ES-I3 (cell line): Measurements from ENCODE around the gene ZNF646.
A peak's percentile ranks its signal among the peaks of the same experiment; 100 is the strongest.
"Not testable (repeated sequence)": the region's sequence is repeated elsewhere in the genome, so short reads cannot be mapped to it uniquely, and the experiment has no call there.

Experiments used
- H3K36me3 ChIP-seq: 2 replicates; pipeline ENCODE4 v1.6.1; 2013; ENCODE audit warnings: mild to moderate bottlenecking, low read length, control low read depth, moderate library complexity; ENCODE audit not compliant: insufficient read depth
- H3K4me1 ChIP-seq: 2 replicates; pipeline ENCODE4 v1.6.1; 2013; ENCODE audit warnings: mild to moderate bottlenecking, control low read depth, low read length; ENCODE audit not compliant: insufficient read depth
- H3K9ac ChIP-seq: 2 replicates; pipeline ENCODE4 v1.6.1; 2013; ENCODE audit warnings: low read depth, mild to moderate bottlenecking, low read length, moderate library complexity
- H3K9me3 ChIP-seq: 2 replicates; pipeline ENCODE4 v1.6.1; 2013; ENCODE audit warnings: mild to moderate bottlenecking, low read length, moderate library complexity; ENCODE audit not compliant: control insufficient read depth, insufficient read depth

Gene ZNF646

GRCh38 chr16:31099860-31100638 lies 25.8 kb downstream of the ZNF646 start:
- Histone ChIP-seq H3K4me1 (no peaks in the 10 kb centered on the region), H3K9me3 (no peaks in the 10 kb centered on the region), H3K9ac (no peak overlapping the region), H3K36me3 (no peaks in the 10 kb centered on the region)

- not testable (repeated sequence) for H3K36me3 ChIP-seq
Measured at GRCh38 chr16:31100876-31101641, 26.8 kb downstream of the ZNF646 start.

GRCh38 chr16:31105677-31106213 lies 31.5 kb downstream of the ZNF646 start:
- Histone ChIP-seq H3K9me3 (no peaks in the 10 kb centered on the region), H3K36me3 (no peaks in the 10 kb centered on the region; the same call in 1 of the 2 replicates), H3K4me1 (no peaks in the 10 kb centered on the region), H3K9ac (no peak overlapping the region; the same call in 1 of the 2 replicates)

More at GRCh38 chr16:31100876-31101641, 26.8 kb downstream of the ZNF646 start:
- not testable (repeated sequence) for H3K4me1 ChIP-seq, H3K9me3 ChIP-seq, H3K9ac ChIP-seq

GRCh38 chr16:31106509-31107464 lies 32.6 kb downstream of the ZNF646 start:
- Histone ChIP-seq H3K36me3 (no peaks in the 10 kb centered on the region; the same call in 1 of the 2 replicates), H3K9me3 (no peaks in the 10 kb centered on the region), H3K9ac (no peak overlapping the region), H3K4me1 (no peaks in the 10 kb centered on the region)

- Histone ChIP-seq H3K36me3 (no peaks in the 10 kb centered on the region; the same call in 1 of the 2 replicates), H3K4me1 (no peaks in the 10 kb centered on the region), H3K9ac (no peak overlapping the region), H3K9me3 (no peaks in the 10 kb centered on the region)
Measured at GRCh38 chr16:31107465-31107867, 33.2 kb downstream of the ZNF646 start.

- Histone ChIP-seq H3K9me3 (no peaks in the 10 kb centered on the region), H3K36me3 (no peaks in the 10 kb centered on the region; the same call in 1 of the 2 replicates), H3K9ac (peak within 1 kb of the TSS; percentile 71; the same call in 1 of the 2 replicates), H3K4me1 (no peaks in the 10 kb centered on the region)
Measured at GRCh38 chr16:31108035-31108793, 34.0 kb downstream of the ZNF646 start, which contains the start of gene BCKDK. Gene BCKDK, plus strand, starts transcription at chr16:31108386. Its CDS starts 838 bp downstream, at chr16:31109224.

GRCh38 chr16:31108794-31109558 lies 34.8 kb downstream of the ZNF646 start:
- Histone ChIP-seq H3K4me1 (no peaks in the 10 kb centered on the region), H3K9me3 (no peaks in the 10 kb centered on the region), H3K9ac (peak overlapping the region; percentile 71; the same call in 1 of the 2 replicates), H3K36me3 (no peaks in the 10 kb centered on the region; the same call in 1 of the 2 replicates)

GRCh38 chr16:31109622-31110021 lies 35.4 kb downstream of the ZNF646 start:
- H3K9me3 ChIP-seq, result no peaks in the 10 kb centered on the region
- H3K4me1 ChIP-seq, result no peaks in the 10 kb centered on the region
- H3K9ac ChIP-seq, result no peak overlapping the region

GRCh38 chr16:31110106-31111034 lies 36.1 kb downstream of the ZNF646 start:
- Histone ChIP-seq H3K9ac (no peak overlapping the region), H3K36me3 (no peaks in the 10 kb centered on the region; the same call in 1 of the 2 replicates), H3K4me1 (no peaks in the 10 kb centered on the region), H3K9me3 (no peaks in the 10 kb centered on the region)

More at GRCh38 chr16:31109622-31110021, 35.4 kb downstream of the ZNF646 start:
- H3K36me3 ChIP-seq, result no peaks in the 10 kb centered on the region; the same call in 1 of the 2 replicates

GRCh38 chr16:31111881-31112466 lies 37.8 kb downstream of the ZNF646 start:
- H3K9me3 ChIP-seq, result no peaks in the 10 kb centered on the region
- no peak overlapping the region for H3K9ac ChIP-seq
- H3K4me1 ChIP-seq, result no peaks in the 10 kb centered on the region
- H3K36me3 ChIP-seq, result no peaks in the 10 kb centered on the region; the same call in 1 of the 2 replicates

GRCh38 chr16:31112711-31113110 lies 38.5 kb downstream of the ZNF646 start:
- no peak overlapping the region for H3K9ac ChIP-seq
- no peaks in the 10 kb centered on the region; the same call in 1 of the 2 replicates for H3K36me3 ChIP-seq
- no peaks in the 10 kb centered on the region for H3K4me1 ChIP-seq
- no peaks in the 10 kb centered on the region for H3K9me3 ChIP-seq
